ENCODE results near the gene RAD9A. TPM values are rescaled to one million over a fixed set of nuclear protein-coding genes. Genes with fewer than 3 reads are reported as not detected.

The RAD9A gene
- total and polyA plus RNA-seq, 9 of the 15 experiments (the other 6 are each of a cell fraction or from before 2014, with no cell fraction given): 1.4 to 41.2 (median 16.1) TPM

DNA sequence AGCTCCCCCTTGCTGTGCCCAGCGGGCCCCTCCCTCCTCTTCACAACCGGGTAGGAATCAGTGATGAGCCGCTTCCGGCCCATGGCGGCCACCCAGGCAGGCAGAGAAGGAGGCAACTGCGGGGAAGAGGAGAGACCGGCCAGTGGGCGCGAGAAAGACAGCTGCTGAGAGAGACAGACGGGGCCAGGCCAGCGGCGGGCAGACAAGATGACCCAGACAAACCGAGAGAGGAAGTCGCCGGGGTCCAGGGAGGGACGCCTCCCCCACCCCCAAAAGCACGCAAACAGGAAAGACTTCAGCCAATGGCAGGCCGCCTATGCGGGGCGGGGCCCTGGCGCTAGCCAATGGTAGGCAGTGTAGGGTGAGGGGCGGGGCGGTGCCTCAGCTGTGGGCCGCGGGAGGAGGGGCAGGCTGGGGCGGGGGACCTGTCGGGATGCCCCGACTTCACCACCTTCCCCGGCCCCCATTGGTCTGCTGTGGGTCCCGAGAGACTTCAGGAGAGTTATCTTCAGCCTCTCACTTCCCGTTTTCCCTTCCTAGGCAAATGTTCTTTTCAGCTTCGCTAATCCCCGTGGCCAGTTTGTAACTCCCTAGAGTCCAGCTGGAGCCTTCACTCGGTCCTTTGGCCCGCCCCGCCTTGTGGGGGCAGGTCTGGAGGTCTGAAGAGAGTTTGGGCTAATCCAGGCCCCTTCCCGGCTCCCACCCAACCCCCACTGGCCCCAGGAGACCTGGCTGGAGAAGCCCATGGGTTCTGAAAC, 38.3 kb upstream of the RAD9A start, which contains the start of gene POLD4 (continued):
- TF ChIP-seq HOXB6 (CRISPR knock-in tag; IDR thresholded peaks at IDR 0.05; ENCODE audit: borderline replicate concordance): no peak
- TF ChIP-seq BCOR (IDR thresholded peaks at IDR 0.05): peak; percentile 44; the same call in 1 of the 2 replicates
- TF ChIP-seq LCOR (CRISPR knock-in tag; IDR thresholded peaks at IDR 0.05): 0 out of 2 replicates have a peak, but pooled peaks have one; percentile 6
- TF ChIP-seq, protein P1, sequence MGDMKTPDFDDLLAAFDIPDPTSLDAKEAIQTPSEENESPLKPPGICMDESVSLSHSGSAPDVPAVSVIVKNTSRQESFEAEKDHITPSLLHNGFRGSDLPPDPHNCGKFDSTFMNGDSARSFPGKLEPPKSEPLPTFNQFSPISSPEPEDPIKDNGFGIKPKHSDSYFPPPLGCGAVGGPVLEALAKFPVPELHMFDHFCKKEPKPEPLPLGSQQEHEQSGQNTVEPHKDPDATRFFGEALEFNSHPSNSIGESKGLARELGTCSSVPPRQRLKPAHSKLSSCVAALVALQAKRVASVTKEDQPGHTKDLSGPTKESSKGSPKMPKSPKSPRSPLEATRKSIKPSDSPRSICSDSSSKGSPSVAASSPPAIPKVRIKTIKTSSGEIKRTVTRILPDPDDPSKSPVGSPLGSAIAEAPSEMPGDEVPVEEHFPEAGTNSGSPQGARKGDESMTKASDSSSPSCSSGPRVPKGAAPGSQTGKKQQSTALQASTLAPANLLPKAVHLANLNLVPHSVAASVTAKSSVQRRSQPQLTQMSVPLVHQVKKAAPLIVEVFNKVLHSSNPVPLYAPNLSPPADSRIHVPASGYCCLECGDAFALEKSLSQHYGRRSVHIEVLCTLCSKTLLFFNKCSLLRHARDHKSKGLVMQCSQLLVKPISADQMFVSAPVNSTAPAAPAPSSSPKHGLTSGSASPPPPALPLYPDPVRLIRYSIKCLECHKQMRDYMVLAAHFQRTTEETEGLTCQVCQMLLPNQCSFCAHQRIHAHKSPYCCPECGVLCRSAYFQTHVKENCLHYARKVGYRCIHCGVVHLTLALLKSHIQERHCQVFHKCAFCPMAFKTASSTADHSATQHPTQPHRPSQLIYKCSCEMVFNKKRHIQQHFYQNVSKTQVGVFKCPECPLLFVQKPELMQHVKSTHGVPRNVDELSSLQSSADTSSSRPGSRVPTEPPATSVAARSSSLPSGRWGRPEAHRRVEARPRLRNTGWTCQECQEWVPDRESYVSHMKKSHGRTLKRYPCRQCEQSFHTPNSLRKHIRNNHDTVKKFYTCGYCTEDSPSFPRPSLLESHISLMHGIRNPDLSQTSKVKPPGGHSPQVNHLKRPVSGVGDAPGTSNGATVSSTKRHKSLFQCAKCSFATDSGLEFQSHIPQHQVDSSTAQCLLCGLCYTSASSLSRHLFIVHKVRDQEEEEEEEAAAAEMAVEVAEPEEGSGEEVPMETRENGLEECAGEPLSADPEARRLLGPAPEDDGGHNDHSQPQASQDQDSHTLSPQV (IDR thresholded peaks at IDR 0.05): no peak
- TF ChIP-seq, protein P2, sequence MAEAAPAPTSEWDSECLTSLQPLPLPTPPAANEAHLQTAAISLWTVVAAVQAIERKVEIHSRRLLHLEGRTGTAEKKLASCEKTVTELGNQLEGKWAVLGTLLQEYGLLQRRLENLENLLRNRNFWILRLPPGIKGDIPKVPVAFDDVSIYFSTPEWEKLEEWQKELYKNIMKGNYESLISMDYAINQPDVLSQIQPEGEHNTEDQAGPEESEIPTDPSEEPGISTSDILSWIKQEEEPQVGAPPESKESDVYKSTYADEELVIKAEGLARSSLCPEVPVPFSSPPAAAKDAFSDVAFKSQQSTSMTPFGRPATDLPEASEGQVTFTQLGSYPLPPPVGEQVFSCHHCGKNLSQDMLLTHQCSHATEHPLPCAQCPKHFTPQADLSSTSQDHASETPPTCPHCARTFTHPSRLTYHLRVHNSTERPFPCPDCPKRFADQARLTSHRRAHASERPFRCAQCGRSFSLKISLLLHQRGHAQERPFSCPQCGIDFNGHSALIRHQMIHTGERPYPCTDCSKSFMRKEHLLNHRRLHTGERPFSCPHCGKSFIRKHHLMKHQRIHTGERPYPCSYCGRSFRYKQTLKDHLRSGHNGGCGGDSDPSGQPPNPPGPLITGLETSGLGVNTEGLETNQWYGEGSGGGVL (CRISPR knock-in tag; IDR thresholded peaks at IDR 0.05): no peak
- peak; percentile 77 for TF ChIP-seq ELF1 (tag; IDR thresholded peaks at IDR 0.05)
- TF ChIP-seq, protein P3, sequence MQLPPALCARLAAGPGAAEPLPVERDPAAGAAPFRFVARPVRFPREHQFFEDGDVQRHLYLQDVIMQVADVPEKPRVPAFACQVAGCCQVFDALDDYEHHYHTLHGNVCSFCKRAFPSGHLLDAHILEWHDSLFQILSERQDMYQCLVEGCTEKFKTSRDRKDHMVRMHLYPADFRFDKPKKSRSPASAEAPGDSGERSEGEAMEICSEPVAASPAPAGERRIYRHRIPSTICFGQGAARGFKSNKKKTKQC (CRISPR knock-in tag; IDR thresholded peaks at IDR 0.05): peak; percentile 5; the same call in 1 of the 2 replicates
- TF ChIP-seq DMBX1 (CRISPR knock-in tag; IDR thresholded peaks at IDR 0.05; ENCODE audit: borderline replicate concordance): 0 out of 2 replicates have a peak, but pooled peaks have one; percentile 11
- no peak for TF ChIP-seq HDAC6 (IDR thresholded peaks at IDR 0.05; ENCODE audit: low read depth, low read length)
- TF ChIP-seq, protein P4, sequence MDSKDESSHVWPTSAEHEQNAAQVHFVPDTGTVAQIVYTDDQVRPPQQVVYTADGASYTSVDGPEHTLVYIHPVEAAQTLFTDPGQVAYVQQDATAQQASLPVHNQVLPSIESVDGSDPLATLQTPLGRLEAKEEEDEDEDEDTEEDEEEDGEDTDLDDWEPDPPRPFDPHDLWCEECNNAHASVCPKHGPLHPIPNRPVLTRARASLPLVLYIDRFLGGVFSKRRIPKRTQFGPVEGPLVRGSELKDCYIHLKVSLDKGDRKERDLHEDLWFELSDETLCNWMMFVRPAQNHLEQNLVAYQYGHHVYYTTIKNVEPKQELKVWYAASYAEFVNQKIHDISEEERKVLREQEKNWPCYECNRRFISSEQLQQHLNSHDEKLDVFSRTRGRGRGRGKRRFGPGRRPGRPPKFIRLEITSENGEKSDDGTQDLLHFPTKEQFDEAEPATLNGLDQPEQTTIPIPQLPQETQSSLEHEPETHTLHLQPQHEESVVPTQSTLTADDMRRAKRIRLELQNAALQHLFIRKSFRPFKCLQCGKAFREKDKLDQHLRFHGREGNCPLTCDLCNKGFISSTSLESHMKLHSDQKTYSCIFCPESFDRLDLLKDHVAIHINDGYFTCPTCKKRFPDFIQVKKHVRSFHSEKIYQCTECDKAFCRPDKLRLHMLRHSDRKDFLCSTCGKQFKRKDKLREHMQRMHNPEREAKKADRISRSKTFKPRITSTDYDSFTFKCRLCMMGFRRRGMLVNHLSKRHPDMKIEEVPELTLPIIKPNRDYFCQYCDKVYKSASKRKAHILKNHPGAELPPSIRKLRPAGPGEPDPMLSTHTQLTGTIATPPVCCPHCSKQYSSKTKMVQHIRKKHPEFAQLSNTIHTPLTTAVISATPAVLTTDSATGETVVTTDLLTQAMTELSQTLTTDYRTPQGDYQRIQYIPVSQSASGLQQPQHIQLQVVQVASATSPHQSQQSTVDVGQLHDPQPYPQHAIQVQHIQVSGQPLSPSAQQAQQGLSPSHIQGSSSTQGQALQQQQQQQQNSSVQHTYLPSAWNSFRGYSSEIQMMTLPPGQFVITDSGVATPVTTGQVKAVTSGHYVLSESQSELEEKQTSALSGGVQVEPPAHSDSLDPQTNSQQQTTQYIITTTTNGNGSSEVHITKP (IDR thresholded peaks at IDR 0.05; ENCODE audit: partially characterized antibody): peak; percentile 46
- peak; percentile 38; the same call in 1 of the 2 replicates for TF ChIP-seq FOXM1 (IDR thresholded peaks at IDR 0.05; ENCODE audit: low read depth)
- TF ChIP-seq FOXM1 (CRISPR knock-in tag; IDR thresholded peaks at IDR 0.05; ENCODE audit: low read depth): no peak
- TF ChIP-seq MEF2A (IDR thresholded peaks at IDR 0.05; ENCODE audit: control insufficient read depth, low read depth, low read length): no peak
- no peak for TF ChIP-seq ZNF217 (CRISPR knock-in tag; IDR thresholded peaks at IDR 0.05)
- TF ChIP-seq MEF2D (tag; conservative IDR thresholded peaks at IDR 0.05; ENCODE audit: low read depth): no peak
- TF ChIP-seq HDAC1 (IDR thresholded peaks at IDR 0.05): peak in 1 of 2 experiments; percentile 45; a peak in 2 of 4 replicates
